ENCODE measurements around the gene MAPT. TPM values are rescaled to one million over a fixed set of nuclear protein-coding genes. Genes with fewer than 3 reads are reported as not detected.

MAPT gene
- total and polyA plus RNA-seq, 2 of the 4 experiments (the other 2 are of a cell fraction) = 0.18 to 0.19 TPM

GRCh38 chr17:45905814-45906213, 11.5 kb downstream of the MAPT start:
- dilution Hi-C loops (cut with HindIII; ENCODE audit: low sequenced_read_pairs, unreplicated experiment) = no loop called here
- Histone ChIP-seq H3K9me3 (ENCODE audit: control insufficient read depth, insufficient read depth, low read length) (no peaks in the 10 kb centered on the region), H3K4ac (ENCODE audit: low read depth, low read length) (no peak overlapping the region), H3K23ac (ENCODE audit: low read depth, low read length) (no peak overlapping the region), H4K20me1 (ENCODE audit: insufficient read depth, low read length) (no peaks in the 10 kb centered on the region), H3K27ac (ENCODE audit: insufficient read depth, low read length) (no peak overlapping the region), H3K4me3 (ENCODE audit: insufficient read depth, low read depth, low read length) (no peak overlapping the region), H2AFZ (replicated peaks; ENCODE audit: low read length, poor library complexity) (no peak overlapping the region), H2AK5ac (ENCODE audit: low read depth, low read length) (no peak overlapping the region), H2BK20ac (ENCODE audit: low read depth, low read length) (no peak overlapping the region), H3K9me1 (ENCODE audit: insufficient read depth, low read length) (no peaks in the 10 kb centered on the region), H3K18ac (ENCODE audit: low read depth, low read length) (no peak overlapping the region), H4K8ac (ENCODE audit: low read depth in 2 of 2, low read length in 2 of 2) (no peak overlapping the region), H2BK5ac (ENCODE audit: low read depth, low read length, poor library complexity, severe bottlenecking) (no peak overlapping the region), H3K4me1 (ENCODE audit: control insufficient read depth, insufficient read depth, low read length) (no peaks in the 10 kb centered on the region), H3K9ac (ENCODE audit: low read depth, low read length) (no peak overlapping the region), H2BK15ac (ENCODE audit: low read depth, low read length) (no peak overlapping the region), H3K56ac (ENCODE audit: extremely low read depth, insufficient read depth, low read length) (no peak overlapping the region), H3K79me1 (ENCODE audit: low read depth in 1 of 2, low read length in 2 of 2) (no peaks in the 10 kb centered on the region), H3K4me2 (ENCODE audit: low read depth, low read length) (no peak overlapping the region), H3K27me3 (ENCODE audit: control insufficient read depth, insufficient read depth, low read length) (peaks cover 46% of the 10 kb centered on the region), H3K36me3 (ENCODE audit: control insufficient read depth, insufficient read depth, low read length) (no peaks in the 10 kb centered on the region), H3K14ac (replicated peaks; ENCODE audit: low read depth, low read length) (no peak overlapping the region), H4K5ac (ENCODE audit: low read depth, low read length) (no peak overlapping the region), H4K91ac (ENCODE audit: insufficient read depth, low read depth, low read length) (no peak overlapping the region), H2BK120ac (ENCODE audit: low read depth, low read length) (no peak overlapping the region), H2AK9ac (replicated peaks; ENCODE audit: low read depth, low read length, poor library complexity) (no peak overlapping the region)
- DNase-seq (no peak), ATAC-seq (ENCODE audit: low read depth) (no peak)
- ChIA-PET POLR2A (ENCODE audit: unreplicated experiment) (no interaction called here), CTCF (no interaction called here)
- intact Hi-C loops (cut with micrococcal nuclease) = no loop called here
- WGBS, 2 experiments (ENCODE audit: extremely low coverage in 2 of 2, insufficient read length in 1 of 2) = 17% methylated on average over 2 of the region's 4 CpGs; no CpG with 5 or more reads in 1 of the 2 experiments
- TF ChIP-seq CEBPB (IDR thresholded peaks at IDR 0.05; ENCODE audit: low read depth, low read length) = no peak
- no peak for TF ChIP-seq RFX5 (IDR thresholded peaks at IDR 0.05; ENCODE audit: low read depth, low read length)
- TF ChIP-seq RCOR1 (IDR thresholded peaks at IDR 0.05; ENCODE audit: insufficient replicate concordance, low read length) = no peak
- TF ChIP-seq POLR2A (IDR thresholded peaks at IDR 0.05; ENCODE audit: low read depth, low read length) = no peak
- TF ChIP-seq BHLHE40 (IDR thresholded peaks at IDR 0.05; ENCODE audit: low read depth, low read length) = no peak
- in situ Hi-C loops (cut with MboI; ENCODE audit: low sequenced_read_pairs) = no loop called here
- BruUV-seq (replicated peaks) = no TSS peak

Measured in IMR-90 (cell line).